IMR-90 (cell line): ENCODE results near the gene HACD2. TPM values are rescaled to one million over a fixed set of nuclear protein-coding genes. Genes with fewer than 3 reads are reported as not detected.

Experiments
- ATAC-seq: fragments of 200-7000 bp; cut with Tn5 transposase; 2 replicates; pipeline ENCODE4 v1.9.1; 2020; ENCODE audit warnings: low read depth, mild to moderate bottlenecking, moderate library complexity
- BruUV-seq: library from RNA; stranded (reverse); fragments of 400-500 nt; replicated peaks from 2 replicates; lab custom pipeline; 2021; lab: Mats Ljungman, UMichigan
- CTCF ChIA-PET: fragments of 300-600 bp; formaldehyde crosslinking; extraction: SDS; loops from one replicate; lab custom pipeline; 2021; ENCODE audit warnings: antibody characterized with exemption; lab: Yijun Ruan, JAX
- POLR2A ChIA-PET: fragments of 300-600 bp; sonication (Branson Sonifier 250); formaldehyde crosslinking; loops from one replicate; lab custom pipeline; 2022; ENCODE audit warnings: antibody characterized with exemption; ENCODE audit not compliant: unreplicated experiment; lab: Charles Lee
- DNase-seq: peaks from one replicate; pipeline ENCODE4 v3.0.0; 2013
- H2AFZ ChIP-seq: replicated peaks from 2 replicates; pipeline ENCODE3; 2013; ENCODE audit warnings: low read length, mild to moderate bottlenecking; ENCODE audit not compliant: poor library complexity
- H2AK5ac ChIP-seq: 2 replicates; pipeline ENCODE4 v1.6.1; 2013; ENCODE audit warnings: low read depth, low read length, inconsistent platforms
- H2AK9ac ChIP-seq: replicated peaks from 2 replicates; pipeline ENCODE3; 2013; ENCODE audit warnings: mild to moderate bottlenecking, low read depth, low read length, moderate library complexity; ENCODE audit not compliant: poor library complexity
- H2BK120ac ChIP-seq: 2 replicates; pipeline ENCODE4 v1.6.1; 2013; ENCODE audit warnings: low read depth, low read length, inconsistent platforms
- H2BK15ac ChIP-seq: 3 replicates; pipeline ENCODE4 v1.6.1; 2013; ENCODE audit warnings: low read depth, low read length, inconsistent platforms
- H2BK20ac ChIP-seq: 2 replicates; pipeline ENCODE4 v1.6.1; 2013; ENCODE audit warnings: low read depth, mild to moderate bottlenecking, inconsistent platforms, low read length, moderate library complexity
- H2BK5ac ChIP-seq: 2 replicates; pipeline ENCODE4 v1.6.1; 2013; ENCODE audit warnings: mild to moderate bottlenecking, low read depth, low read length, inconsistent platforms; ENCODE audit not compliant: poor library complexity, severe bottlenecking
- H3K14ac ChIP-seq: replicated peaks from 2 replicates; pipeline ENCODE4 v1.6.1; 2013; ENCODE audit warnings: low read depth, low read length, inconsistent platforms
- H3K18ac ChIP-seq: 2 replicates; pipeline ENCODE4 v1.6.1; 2013; ENCODE audit warnings: low read depth, low read length, control low read depth
- H3K23ac ChIP-seq: 2 replicates; pipeline ENCODE4 v1.6.1; 2013; ENCODE audit warnings: low read depth, low read length, inconsistent platforms
- H3K27ac ChIP-seq: 2 replicates; pipeline ENCODE4 v1.5.1; 2013; ENCODE audit warnings: mild to moderate bottlenecking, control low read depth, low read length; ENCODE audit not compliant: insufficient read depth
- H3K27me3 ChIP-seq: 2 replicates; pipeline ENCODE4 v1.6.1; 2013; ENCODE audit warnings: low read length; ENCODE audit not compliant: control insufficient read depth, insufficient read depth
- H3K36me3 ChIP-seq: 2 replicates; pipeline ENCODE4 v1.6.1; 2013; ENCODE audit warnings: low read length, mixed read lengths; ENCODE audit not compliant: control insufficient read depth, insufficient read depth
- H3K4ac ChIP-seq: 2 replicates; pipeline ENCODE4 v1.6.1; 2013; ENCODE audit warnings: low read depth, low read length, inconsistent platforms
- H3K4me1 ChIP-seq: 2 replicates; pipeline ENCODE4 v1.6.1; 2013; ENCODE audit warnings: low read length, mixed read lengths; ENCODE audit not compliant: control insufficient read depth, insufficient read depth
- H3K4me2 ChIP-seq: 2 replicates; pipeline ENCODE4 v1.6.1; 2013; ENCODE audit warnings: low read depth, mild to moderate bottlenecking, control low read depth, low read length, moderate library complexity
- H3K4me3 ChIP-seq: 2 replicates; pipeline ENCODE4 v1.5.1; 2013; ENCODE audit warnings: low read depth, mild to moderate bottlenecking, control low read depth, low read length, moderate library complexity; ENCODE audit not compliant: insufficient read depth
- H3K56ac ChIP-seq: 2 replicates; pipeline ENCODE4 v1.6.1; 2013; ENCODE audit warnings: low read length, inconsistent platforms; ENCODE audit not compliant: insufficient read depth; ENCODE audit errors: extremely low read depth
- H3K79me1 ChIP-seq, 2 experiments: 2 replicates each; pipeline ENCODE4 v1.6.1; 2013; ENCODE audit warnings: low read length in 2 of 2, inconsistent platforms in 1 of 2, low read depth in 1 of 2
- H3K9ac ChIP-seq: 2 replicates; pipeline ENCODE4 v1.6.1; 2013; ENCODE audit warnings: low read depth, low read length, control low read depth
- H3K9me1 ChIP-seq: 2 replicates; pipeline ENCODE4 v1.6.1; 2013; ENCODE audit warnings: low read length, inconsistent platforms; ENCODE audit not compliant: insufficient read depth
- H3K9me3 ChIP-seq: 2 replicates; pipeline ENCODE4 v1.6.1; 2013; ENCODE audit warnings: low read length; ENCODE audit not compliant: control insufficient read depth, insufficient read depth
- H4K20me1 ChIP-seq: 2 replicates; pipeline ENCODE4 v1.6.1; 2013; ENCODE audit warnings: low read length, inconsistent platforms; ENCODE audit not compliant: insufficient read depth
- H4K5ac ChIP-seq: 2 replicates; pipeline ENCODE4 v1.6.1; 2013; ENCODE audit warnings: mild to moderate bottlenecking, low read depth, low read length, control low read depth
- H4K8ac ChIP-seq, 2 experiments: 2 replicates each; pipeline ENCODE4 v1.6.1; 2013; ENCODE audit warnings: low read depth in 2 of 2, low read length in 2 of 2, control low read depth in 1 of 2, inconsistent platforms in 1 of 2
- H4K91ac ChIP-seq: 2 replicates; pipeline ENCODE4 v1.6.1; 2013; ENCODE audit warnings: low read depth, low read length, inconsistent platforms; ENCODE audit not compliant: insufficient read depth
- BHLHE40 ChIP-seq: fragments of 150-350 bp; IDR thresholded peaks from 2 replicates; pipeline ENCODE4 v1.6.1; 2016; ENCODE audit warnings: mild to moderate bottlenecking, low read depth, low read length
- CEBPB ChIP-seq: IDR thresholded peaks from 2 replicates; pipeline ENCODE4 v1.6.1; 2012; ENCODE audit warnings: low read depth, low read length, improper control_type of control experiment
- CHD1 ChIP-seq: IDR thresholded peaks from 2 replicates; pipeline ENCODE4 v1.6.1; 2012; ENCODE audit warnings: low read depth, low read length, improper control_type of control experiment
- CTCF ChIP-seq: conservative IDR thresholded peaks from 2 replicates; pipeline ENCODE4 v1.5.1; 2012; ENCODE audit warnings: mild to moderate bottlenecking, low read depth, low read length, improper control_type of control experiment
- ELK1 ChIP-seq: fragments of 150-350 bp; IDR thresholded peaks from 2 replicates; pipeline ENCODE4 v1.6.1; 2016; ENCODE audit warnings: low read depth, mild to moderate bottlenecking, low read length, moderate library complexity, borderline replicate concordance
- FOS ChIP-seq: fragments of 150-350 bp; IDR thresholded peaks from 2 replicates; pipeline ENCODE4 v1.6.1; 2016; ENCODE audit warnings: low read depth, low read length
- MAFK ChIP-seq: IDR thresholded peaks from 2 replicates; pipeline ENCODE4 v1.6.1; 2012; ENCODE audit warnings: low read depth, low read length, improper control_type of control experiment
- MAZ ChIP-seq: IDR thresholded peaks from 2 replicates; pipeline ENCODE4 v1.6.1; 2012; ENCODE audit warnings: low read depth, mild to moderate bottlenecking, low read length, improper control_type of control experiment, moderate library complexity, borderline replicate concordance
- MXI1 ChIP-seq: IDR thresholded peaks from 2 replicates; pipeline ENCODE4 v1.6.1; 2012; ENCODE audit warnings: low read depth, mild to moderate bottlenecking, low read length, moderate library complexity, borderline replicate concordance
- NFE2L2 ChIP-seq: fragments of 150-350 bp; IDR thresholded peaks from 2 replicates; pipeline ENCODE4 v1.6.1; 2016; ENCODE audit warnings: low read depth, mild to moderate bottlenecking, low read length
- POLR2A ChIP-seq: IDR thresholded peaks from 2 replicates; pipeline ENCODE4 v1.6.1; 2012; ENCODE audit warnings: mild to moderate bottlenecking, low read depth, low read length
- RAD21 ChIP-seq: IDR thresholded peaks from 2 replicates; pipeline ENCODE4 v1.6.1; 2012; ENCODE audit warnings: low read length, improper control_type of control experiment
- RFX5 ChIP-seq: IDR thresholded peaks from 2 replicates; pipeline ENCODE4 v1.8.0; 2012; ENCODE audit warnings: low read depth, mild to moderate bottlenecking, low read length, moderate library complexity
- USF2 ChIP-seq: fragments of 150-350 bp; IDR thresholded peaks from 2 replicates; pipeline ENCODE4 v1.6.1; 2017; ENCODE audit warnings: mild to moderate bottlenecking, antibody characterized with exemption, low read length, low read depth
- dilution Hi-C: fragments of 300-500 bp; cut with HindIII; formaldehyde crosslinking; loops from one replicate; pipeline ENCODE4 v1.14.3; 2018; ENCODE audit warnings: low sequenced_read_pairs; ENCODE audit not compliant: unreplicated experiment
- in situ Hi-C: fragments of 300-500 bp; cut with MboI; formaldehyde crosslinking; loops from 3 replicates; pipeline ENCODE4 v1.14.3; 2019; ENCODE audit warnings: low sequenced_read_pairs, inconsistent platforms, mixed read lengths
- intact Hi-C: fragments of 100-400 bp; cut with micrococcal nuclease; formaldehyde crosslinking; loops from 2 replicates; pipeline ENCODE4 v1.10.0; 2022
- polyA plus RNA-seq, 3 experiments: library from polyadenylated mRNA; depleted of rRNA; stranded (reverse); fragments of >200 nt; gene quantifications; 2 replicates each; pipeline ENCODE4 v1.2.3, GENCODE V29; 2012; ENCODE audit warnings: low replicate concordance in 1 of 3
- total RNA-seq: library from RNA; depleted of rRNA; stranded (reverse); fragments of >200 nt; gene quantifications from 2 replicates; pipeline ENCODE4 v1.2.3, GENCODE V29; 2012

The HACD2 gene
- total and polyA plus RNA-seq, 2 of the 4 experiments (the other 2 are of a cell fraction), result 21.5 to 22.6 TPM

DNA sequence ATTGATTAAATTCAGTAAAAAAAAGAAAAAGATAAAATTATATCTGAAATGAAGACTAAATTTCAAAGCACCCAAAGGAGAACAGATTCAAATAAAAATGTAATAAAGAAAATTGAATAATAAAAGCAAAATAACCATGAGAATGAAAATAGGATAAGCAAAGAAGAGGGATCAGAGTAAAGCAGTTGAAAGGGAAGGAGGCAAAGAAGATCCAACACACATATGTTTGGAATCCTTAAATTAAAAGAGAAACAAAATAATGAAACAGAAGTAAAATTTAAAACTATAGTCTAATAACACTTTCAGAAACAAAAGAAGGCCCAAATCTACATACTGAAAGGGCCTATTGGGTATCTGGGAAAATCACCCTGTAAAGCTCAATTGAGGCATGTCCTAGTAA is 32.1 kb downstream of the HACD2 start:
- Histone ChIP-seq H3K36me3 (peaks cover 7% of the 10 kb centered on the region; the same call in 1 of the 2 replicates), H3K27me3 (no peaks in the 10 kb centered on the region), H2AFZ (no peak overlapping the region), H2AK9ac (no peak overlapping the region), H3K9me1 (peaks cover 3% of the 10 kb centered on the region), H2BK5ac (no peak overlapping the region), H4K20me1 (no peaks in the 10 kb centered on the region; the same call in 1 of the 2 replicates), H3K18ac (no peak overlapping the region), H2BK15ac (no peak overlapping the region), H2AK5ac (no peak overlapping the region), H2BK120ac (no peak overlapping the region), H4K8ac (no peak overlapping the region), H3K9ac (no peak overlapping the region), H4K5ac (no peak overlapping the region), H4K91ac (no peak overlapping the region), H3K4me3 (no peak overlapping the region), H3K9me3 (peaks cover 3% of the 10 kb centered on the region; the same call in 1 of the 2 replicates), H2BK20ac (no peak overlapping the region), H3K27ac (no peak overlapping the region), H3K4ac (no peak overlapping the region), H3K23ac (no peak overlapping the region), H3K4me2 (no peak overlapping the region), H3K79me1 (peaks cover 13 to 15% of the 10 kb centered on the region in 2 experiments), H3K14ac (no peak overlapping the region), H3K4me1 (peaks cover 2% of the 10 kb centered on the region; the same call in 1 of the 2 replicates), H3K56ac (no peak overlapping the region)
- no peak for DNase-seq
- ChIA-PET POLR2A (no interaction called here), CTCF (no interaction called here)
- in situ Hi-C loops (no loop called here), dilution Hi-C loops (no loop called here), intact Hi-C loops (no loop called here)
- no TSS peak for BruUV-seq
- no peak for ATAC-seq
- no peak for TF ChIP-seq CEBPB
- TF ChIP-seq USF2, result no peak
- no peak for TF ChIP-seq CHD1
- no peak for TF ChIP-seq POLR2A
- TF ChIP-seq MAFK, result no peak
- TF ChIP-seq MAZ, result no peak
- TF ChIP-seq FOS, result no peak
- no peak for TF ChIP-seq RAD21
- TF ChIP-seq CTCF, result no peak
- TF ChIP-seq RFX5, result no peak
- TF ChIP-seq ELK1, result no peak
- TF ChIP-seq BHLHE40, result no peak
- no peak for TF ChIP-seq MXI1
- TF ChIP-seq NFE2L2, result no peak
